ENCODE measurements around the gene ATP9B.

ATP9B gene

DNA sequence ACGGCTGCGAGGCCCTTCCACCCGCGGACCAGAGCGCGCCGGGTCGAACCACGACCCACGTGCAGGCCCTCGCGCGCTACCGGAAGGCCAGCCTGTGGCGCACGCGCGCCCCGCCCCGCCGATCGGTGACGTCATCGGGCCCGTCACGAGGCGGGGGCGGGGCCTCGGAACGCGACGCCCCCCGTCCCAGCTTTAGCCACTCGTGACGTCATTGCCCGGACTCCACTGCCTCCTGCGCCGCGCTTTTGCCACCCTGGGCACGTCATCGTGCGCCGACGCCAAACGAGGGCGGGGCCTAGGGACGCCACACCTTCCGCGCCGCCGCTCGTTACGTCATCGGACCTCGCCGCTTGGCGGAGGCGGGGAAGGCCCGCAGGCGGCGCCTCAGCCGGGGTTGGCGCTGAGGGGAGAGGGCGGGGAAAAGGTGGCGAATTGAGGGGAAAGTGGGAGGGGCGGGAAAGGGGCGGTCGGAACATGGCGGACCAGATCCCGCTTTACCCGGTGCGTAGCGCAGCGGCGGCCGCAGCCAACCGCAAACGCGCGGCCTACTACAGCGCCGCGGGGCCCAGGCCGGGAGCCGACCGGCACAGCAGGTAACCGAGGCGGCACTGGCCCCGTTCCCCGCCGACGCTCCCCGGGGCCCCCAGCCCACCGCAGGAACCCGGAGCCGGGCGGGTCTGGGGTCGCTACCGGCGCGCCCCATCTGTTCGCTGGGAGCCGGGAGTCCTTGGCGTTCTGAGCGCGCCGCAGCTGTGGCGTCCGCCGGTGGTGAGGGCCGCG, at the start of gene ATP9B:
Gene ATP9B (plus strand): TSS at position 458 of the 780 bp plus-strand sequence. CDS start 17 bp downstream, at position 475.
- DNase-seq = peak; percentile 71

- DNase-seq = no peak
Measured at GRCh38 chr18:79019881-79020280, 49.3 kb upstream of the ATP9B start.

GRCh38 chr18:79022603-79023002, 46.6 kb upstream of the ATP9B start:
- DNase-seq = no peak

DNA sequence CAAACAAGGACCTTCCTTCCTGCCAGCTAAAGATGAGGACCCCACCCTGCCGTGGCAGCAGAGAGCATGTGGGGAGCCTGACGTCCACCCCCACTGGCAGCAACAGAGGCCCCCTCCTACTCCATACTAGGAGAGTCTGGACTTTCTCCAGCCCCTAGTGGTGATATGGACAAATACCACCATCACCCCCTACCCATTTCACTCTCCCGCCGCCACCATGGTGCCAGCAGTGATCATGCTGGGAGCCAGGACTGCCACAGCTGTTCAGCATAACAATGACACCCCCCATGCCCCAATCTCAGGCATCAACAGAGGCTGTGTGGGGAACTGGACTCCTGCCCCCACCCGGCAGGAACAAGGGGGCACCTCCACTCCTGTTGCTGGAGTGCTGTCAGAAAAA, 42.7 kb upstream of the ATP9B start:
- no peak for DNase-seq

- no peak for DNase-seq
Measured at GRCh38 chr18:79030680-79031079, 38.5 kb upstream of the ATP9B start.

- DNase-seq = no peak
Measured at GRCh38 chr18:79042276-79042675, 26.9 kb upstream of the ATP9B start.

GRCh38 chr18:79043288-79043687, 25.9 kb upstream of the ATP9B start:
- no peak for DNase-seq

DNA sequence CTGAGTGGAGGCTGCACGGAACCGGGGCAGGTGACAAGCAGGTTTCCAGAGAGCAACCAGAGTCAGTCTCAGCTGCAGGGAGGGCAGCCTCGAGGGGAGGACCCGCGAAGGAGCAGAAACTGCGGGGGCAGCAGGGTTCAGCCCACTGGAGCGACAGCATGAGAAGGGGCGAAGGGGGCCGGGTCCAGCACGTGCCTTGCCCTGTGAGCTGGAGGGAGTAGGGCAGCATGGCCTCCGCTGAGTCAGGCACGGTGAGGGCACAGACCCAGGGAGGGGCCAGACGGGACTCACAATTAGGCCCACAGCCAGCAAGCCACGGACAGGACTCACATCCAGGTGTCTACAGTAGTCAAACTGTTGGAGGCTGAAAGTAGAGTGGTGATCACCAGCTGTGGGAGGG, 22.7 kb upstream of the ATP9B start:
- peak; percentile 27 for DNase-seq

DNA sequence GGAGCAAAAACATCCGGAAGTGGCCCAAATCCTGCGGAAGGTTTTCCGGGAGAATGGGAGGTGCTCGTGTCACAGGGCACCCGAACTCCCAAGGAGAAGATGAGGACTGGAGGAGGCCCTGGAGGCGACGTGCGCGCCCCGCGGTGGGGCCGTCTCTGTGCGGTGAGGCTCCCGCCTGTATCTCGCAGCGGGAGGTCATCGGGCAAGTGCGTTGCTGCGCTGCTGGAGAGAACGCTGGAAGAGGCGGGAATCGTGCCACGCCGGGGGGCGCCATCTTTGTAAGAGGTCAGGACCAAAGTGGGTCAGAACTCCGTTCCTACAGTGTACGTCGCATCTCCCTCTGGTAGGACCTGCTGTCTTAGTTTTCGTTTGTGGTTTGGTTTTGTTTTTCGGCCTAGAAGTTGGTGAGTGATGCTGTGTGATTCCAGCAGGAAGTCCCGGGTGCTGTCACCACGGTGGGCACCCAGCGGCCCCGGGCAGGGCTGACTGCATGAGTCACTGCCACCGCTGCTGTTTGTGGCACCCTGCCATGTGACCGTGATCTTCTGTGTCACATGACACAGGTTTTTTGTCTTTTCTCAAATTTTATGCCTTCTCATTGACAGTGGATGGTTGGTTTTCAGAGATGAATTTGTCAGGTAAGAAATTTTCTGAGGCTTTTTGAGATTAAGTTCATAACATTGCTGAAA, 21.5 kb upstream of the ATP9B start:
- DNase-seq = no peak

GRCh38 chr18:79048245-79048632, 21.0 kb upstream of the ATP9B start:
- DNase-seq = no peak

- no peak for DNase-seq
Measured at GRCh38 chr18:79049506-79049905, 19.7 kb upstream of the ATP9B start.

DNA sequence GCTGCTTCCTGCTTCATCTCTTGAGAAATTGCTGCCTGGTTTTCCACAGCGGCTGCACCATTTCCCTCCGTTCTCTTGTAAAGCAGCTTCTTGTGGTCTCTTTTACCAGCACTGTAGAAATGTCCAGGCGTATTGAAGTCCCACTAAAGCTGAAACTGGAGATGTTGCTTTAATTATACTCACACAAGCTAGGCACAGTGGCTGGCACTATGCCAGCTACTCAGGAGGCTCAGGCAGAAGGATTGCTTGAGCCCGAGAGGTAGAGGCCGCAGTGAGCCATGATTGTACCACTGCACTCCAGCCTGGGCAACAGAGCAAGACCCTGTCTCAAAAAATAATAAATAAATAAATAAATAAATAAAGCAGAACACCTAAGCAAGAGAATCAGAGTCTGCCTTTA, 19.2 kb upstream of the ATP9B start:
- no peak for DNase-seq

GRCh38 chr18:79056827-79057367, 12.3 kb upstream of the ATP9B start:
- DNase-seq = no peak

DNA sequence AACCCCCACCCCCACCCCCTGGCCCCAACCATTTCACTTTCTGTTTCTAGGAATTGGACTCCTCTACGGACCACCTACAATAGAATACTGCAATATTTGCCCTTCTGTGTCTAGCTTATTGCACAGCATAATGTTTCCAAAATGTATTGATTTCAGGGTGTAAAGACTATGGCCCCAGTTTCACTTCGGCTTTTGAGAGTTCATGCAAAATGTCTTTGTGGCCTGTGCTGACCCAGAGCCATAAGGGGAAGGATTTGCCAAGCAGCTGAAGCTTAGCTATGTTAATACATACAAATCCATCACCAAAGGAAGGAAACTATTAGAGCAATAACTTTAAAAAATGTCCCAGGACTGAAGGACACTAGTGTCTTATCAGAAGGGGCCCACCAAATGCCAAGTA, 11.2 kb upstream of the ATP9B start:
- DNase-seq = no peak

- DNase-seq = no peak
Measured at GRCh38 chr18:79062806-79063205, 6.4 kb upstream of the ATP9B start.

DNA sequence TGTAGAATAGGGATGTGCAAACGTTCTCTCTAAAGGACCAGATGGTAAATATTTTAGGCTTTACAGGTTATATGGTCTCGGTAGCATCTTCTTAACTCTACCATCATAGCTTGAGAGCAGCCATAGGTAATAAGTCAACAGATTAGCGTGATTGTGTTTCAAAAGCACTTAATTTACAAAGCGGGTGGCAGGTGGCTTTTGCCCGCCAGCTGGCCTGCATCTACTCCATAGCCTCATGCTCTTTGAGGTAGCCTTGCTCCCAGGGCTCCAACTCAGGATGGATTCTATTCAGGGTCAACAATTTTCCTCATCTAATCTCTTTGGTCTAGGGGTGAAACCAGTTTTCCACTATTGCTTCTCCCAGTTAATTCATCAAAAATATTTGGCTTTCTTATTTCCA, 5.0 kb upstream of the ATP9B start:
- DNase-seq = peak; percentile 27

GRCh38 chr18:79065802-79066201, 3.4 kb upstream of the ATP9B start:
- no peak for DNase-seq

GRCh38 chr18:79067611-79068010, 1.6 kb upstream of the ATP9B start:
- DNase-seq = no peak

GRCh38 chr18:79068341-79068936, 755 bp upstream of the ATP9B start:
- DNase-seq = no peak

- no peak for DNase-seq
Measured at GRCh38 chr18:79069717-79070151, 540 bp downstream of the ATP9B start.

DNA sequence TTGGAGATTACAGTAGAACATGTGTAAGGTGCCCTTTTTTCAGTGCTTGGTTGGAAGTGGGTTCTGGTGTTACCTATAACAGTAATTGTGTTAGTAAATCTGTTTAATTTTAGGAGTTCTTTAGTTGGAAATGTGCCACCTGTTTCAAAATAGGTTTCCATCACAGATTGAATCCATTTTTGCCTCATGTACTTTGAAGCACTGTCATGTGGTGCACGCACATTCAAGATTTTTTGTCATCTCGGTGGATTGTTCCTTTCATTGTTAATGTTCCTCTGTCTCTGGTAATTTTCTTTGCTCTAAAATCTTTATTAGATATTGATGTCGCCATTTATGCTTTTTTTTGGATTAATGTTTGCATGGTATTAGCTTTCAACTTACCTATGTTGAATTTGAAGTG, 1.3 kb downstream of the ATP9B start:
- DNase-seq = no peak

DNA sequence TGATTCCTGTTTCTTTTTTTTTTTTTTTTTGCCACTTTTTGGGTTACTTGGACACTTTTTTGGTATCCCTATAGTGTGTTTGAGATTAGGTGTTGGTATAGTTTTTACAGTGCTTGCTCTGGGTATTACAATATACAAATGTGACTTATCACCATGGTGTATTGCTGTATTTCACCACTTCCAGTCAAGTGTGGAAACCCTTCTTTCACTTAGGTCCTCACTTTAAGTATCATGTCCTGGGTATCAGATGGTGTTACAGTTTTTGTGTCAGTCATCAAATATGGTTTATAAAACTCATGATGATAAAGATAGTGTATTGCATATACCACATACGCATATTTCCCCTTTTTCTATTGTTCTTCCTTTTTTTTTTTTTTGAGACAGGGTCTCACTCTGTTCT, 1.8 kb downstream of the ATP9B start:
- DNase-seq = no peak

DNA sequence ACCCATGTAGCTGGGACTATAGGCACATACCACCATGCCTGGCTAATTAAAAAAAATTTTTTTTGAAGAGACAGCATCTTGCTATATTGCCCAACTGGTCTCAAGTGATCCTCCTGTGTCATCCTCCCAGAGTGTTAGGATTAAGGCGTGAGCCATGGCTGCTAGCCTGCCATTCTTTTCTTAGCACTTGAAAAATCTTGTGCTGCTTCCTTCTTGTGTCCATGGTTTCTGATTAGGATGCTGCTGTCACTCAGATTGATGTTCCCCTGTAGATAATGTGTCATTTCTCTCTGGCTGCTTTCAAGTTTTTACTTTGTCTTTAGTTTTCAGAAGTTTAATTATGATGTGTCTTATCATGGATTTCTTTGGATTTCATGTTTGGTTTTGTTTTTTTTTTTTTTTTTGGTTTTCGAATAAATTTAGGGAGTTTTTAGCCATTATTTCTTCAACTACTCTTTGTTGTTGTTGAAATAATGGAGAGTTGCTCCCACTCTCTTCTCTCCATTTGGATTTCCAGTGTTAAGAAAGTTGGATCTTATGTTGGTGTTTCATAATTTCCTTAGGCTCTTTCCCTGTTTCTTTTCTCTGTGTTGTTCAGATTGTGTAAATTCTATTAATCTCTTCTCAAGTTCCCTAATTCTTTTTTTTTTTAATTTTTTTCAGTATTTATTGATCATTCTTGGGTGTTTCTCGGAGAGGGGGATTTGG, 2.5 kb downstream of the ATP9B start:
- no peak for DNase-seq

Measured in NCI-H1105 (cell line).